Stimulated activated CD4-positive, alpha-beta T cell treated with anti-CD3 and anti-CD28 coated beads, Interleukin-15, amount 100 ng/mL, for 1 hour (primary cell): ENCODE measurements around the gene FUNDC1.
"Not testable (repeated sequence)": the region's sequence is repeated elsewhere in the genome, so short reads cannot be mapped to it uniquely, and the experiment has no call there.

Source experiments
- DNase-seq, 2 donors: peaks; one replicate each; pipeline ENCODE4 v3.0.0-alpha.2; 2020; ENCODE audit warnings: low read depth in 1 of 2, low spot score in 1 of 2

FUNDC1 gene, protein sequence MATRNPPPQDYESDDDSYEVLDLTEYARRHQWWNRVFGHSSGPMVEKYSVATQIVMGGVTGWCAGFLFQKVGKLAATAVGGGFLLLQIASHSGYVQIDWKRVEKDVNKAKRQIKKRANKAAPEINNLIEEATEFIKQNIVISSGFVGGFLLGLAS

DNA sequence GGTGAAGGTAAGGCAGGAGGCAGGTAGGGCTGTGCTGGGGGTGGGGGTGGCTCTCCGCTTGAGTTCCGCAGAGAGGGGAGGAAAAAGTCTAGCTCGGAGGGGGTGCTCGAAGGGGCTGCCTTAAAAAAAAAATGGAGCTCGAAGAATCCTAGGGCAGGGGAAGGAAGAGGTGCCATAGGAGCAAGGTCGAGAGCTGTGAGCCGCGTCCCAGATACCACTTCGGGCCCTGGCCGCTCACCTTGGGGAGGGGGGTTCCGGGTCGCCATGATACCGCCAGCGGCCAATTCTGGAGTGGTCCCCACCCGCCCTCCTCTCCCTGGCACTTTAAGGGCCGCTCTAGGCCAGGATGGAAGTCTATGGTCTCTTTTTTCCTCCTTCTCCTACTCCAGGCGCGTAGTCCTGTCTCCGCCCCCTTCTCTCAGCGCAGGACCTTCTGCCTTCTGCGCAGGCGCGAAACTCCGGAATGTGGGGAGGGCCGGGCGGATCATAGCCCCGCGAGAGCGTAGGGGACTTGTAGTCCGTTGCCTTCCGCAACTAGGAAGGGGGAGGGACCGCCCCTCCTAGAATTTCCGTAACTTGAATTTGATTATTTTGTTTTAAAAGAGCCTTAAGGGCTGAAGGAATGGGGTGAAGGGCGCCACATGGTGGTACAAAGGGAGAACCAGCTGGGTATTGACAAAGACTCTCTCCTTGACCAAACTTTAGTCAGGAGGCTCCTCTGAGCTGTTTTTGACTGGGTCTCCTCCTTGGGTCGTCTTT lies at the start of gene FUNDC1:
Gene FUNDC1 (minus strand): TSS at position 293 of the 759 bp plus-strand sequence. CDS start 27 bp downstream, at position 266.
- peak; percentile 72 to 80 for DNase-seq

DNA sequence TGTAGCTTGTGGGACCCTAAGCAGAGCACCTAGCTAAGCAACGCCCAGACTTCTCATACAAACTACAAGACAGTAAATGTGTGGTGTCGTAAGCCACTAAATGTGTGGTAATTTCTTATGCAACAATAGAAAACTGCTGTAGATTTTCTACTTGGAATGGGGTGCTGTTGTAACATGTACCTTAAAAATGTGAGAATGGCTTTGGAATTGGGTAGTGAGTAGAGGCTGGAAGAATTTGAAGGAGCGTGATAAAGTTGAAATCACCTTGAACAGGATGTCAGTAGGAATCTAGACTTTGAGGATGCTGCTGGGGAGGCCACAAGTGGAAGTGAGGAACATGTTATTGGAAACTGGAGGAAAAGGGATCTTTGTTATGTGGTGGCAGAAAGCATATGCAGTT lies 43.2 kb upstream of the FUNDC1 start:
- no peak for DNase-seq

DNA sequence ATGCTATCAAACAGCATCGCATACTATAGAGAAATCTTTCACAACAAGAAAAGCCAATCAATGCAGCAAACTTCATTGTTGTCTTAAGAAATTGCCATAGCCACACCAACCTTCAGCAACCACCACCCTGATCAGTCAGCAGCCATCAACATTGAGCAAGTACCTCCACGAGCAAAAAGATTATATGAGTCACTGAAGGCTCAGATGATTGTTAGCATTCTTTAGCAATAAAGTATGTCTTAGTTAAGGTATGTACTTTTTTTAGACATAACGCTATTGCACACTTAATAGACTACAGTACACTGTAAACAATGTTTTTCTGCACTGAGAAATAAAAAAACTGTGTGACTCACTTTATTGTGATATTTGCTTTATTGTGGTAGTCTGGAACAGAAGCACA lies 37.8 kb upstream of the FUNDC1 start:
- DNase-seq: no peak

DNA sequence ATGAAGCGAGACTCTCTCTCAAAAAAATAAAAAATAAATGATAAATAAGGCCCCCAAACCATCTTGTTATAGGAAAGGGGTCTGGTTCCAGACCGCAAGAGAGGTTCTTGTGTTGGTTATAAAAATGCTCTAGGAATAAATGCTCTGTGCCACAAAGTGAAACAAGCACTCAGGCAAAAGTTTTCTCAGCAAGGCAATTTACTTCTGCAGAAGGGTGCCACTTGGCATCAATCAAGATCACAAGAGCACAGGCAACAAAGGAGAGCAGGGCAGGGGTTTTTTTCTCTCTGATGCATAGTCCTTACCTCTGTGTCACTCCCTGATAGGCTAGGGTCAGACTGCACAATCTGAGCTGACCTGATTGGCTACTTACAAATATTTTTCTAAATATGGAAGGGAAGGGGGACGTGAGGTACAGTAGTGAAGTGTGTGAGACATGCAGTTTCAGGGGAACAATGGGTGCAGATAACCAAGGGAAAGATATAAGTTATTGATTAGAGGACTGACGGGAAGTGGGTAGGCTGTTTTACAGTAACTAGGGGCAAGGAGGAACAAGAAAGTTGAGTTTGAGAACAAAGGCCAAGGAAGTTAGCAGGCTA lies 29.8 kb upstream of the FUNDC1 start:
- no peak for DNase-seq

DNA sequence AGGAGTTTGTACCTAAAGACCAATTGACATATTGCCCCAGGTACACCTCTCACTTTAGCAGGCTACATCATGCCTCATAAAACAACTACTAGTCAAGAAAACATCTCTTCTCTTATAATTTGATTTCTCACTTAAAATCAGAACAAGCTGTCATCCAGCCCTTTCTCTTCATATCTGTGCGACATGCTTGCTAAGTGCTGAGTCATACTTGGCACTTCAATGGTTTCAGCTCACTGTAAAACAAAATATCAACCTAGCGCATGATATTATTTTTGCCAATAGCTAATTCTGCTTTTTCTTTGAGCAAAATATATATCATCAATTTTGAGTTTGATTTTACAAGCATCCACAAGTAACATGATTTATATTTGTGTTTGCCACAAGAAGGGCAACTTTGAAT lies 27.9 kb upstream of the FUNDC1 start:
- DNase-seq: no peak

DNA sequence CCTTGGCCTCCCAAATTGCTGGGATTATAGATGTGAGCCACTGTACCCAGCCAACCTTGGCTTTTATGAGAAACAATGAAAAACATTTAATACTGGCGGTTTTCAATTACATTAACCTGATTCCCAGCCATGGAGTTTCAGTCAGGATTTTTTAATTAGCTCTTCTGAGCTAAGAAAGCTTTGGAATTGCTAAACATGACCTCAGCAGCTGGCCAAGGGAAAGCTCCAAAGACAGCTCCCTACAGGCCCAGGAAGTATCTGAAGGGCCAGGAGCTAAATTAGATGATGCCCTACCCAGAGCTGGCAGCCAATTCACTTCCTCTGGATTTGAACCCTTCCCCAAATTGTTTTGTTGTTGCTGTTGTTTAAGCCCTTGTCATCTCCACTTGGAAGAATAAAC lies 26.5 kb upstream of the FUNDC1 start:
- DNase-seq: no peak

DNA sequence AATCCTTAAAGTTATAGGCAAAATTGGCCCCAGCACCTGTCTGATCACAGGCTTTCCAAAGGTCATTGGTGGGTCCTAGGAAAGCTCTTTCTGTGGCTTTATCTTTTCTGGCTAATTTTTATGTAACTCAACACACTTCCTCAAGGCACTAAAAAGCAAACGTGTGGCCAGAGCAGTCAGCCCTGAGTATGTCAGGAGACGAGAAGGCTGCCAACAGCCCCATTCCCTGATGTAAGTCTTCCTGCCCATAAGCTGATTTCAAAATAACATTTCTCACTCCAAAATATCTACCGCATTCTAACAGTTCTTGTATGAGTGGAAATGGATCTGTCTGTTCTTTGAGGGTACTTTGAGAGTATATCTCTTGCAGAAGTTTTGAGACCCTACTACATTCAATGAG lies 25.5 kb upstream of the FUNDC1 start:
- DNase-seq: no peak

DNA sequence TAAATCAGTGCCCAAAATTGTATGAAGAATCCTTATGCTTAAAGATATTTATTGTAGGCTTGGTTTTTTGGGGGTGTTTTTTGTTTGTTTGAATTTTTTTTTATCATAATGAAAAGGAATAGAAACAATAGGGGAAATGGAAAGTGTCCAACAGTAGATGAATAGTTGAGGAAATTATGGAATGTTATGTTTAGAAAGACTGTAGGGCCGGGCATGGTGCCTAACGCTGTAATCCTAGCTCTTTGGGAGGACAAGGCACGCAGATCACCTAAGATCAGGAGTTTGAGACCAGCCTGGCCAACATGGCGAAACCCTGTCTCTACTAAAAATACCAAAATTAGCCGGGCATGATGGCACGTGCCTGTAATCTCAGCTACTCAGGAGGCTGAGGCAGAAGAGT lies 19.2 kb upstream of the FUNDC1 start:
- not testable (repeated sequence) for DNase-seq

DNA sequence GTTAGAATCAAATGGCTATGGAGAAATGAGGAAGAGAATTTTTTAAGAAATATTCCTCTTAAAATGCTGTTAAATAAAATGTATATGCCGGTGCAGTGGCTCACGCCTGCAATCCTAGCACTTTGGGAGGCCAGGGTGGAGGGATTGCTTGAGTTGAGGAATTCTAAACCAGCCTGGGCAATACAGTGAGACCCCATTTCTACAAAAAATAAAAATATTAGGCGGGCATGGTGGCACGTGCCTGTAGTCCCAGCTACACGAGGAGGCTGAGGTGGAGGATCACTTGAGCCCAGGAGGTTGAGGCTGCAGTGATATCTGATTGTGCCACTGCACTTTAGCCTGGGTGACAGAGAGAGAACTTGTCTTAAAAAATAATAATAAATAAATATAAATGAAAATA lies 7.9 kb upstream of the FUNDC1 start:
- no peak for DNase-seq

DNA sequence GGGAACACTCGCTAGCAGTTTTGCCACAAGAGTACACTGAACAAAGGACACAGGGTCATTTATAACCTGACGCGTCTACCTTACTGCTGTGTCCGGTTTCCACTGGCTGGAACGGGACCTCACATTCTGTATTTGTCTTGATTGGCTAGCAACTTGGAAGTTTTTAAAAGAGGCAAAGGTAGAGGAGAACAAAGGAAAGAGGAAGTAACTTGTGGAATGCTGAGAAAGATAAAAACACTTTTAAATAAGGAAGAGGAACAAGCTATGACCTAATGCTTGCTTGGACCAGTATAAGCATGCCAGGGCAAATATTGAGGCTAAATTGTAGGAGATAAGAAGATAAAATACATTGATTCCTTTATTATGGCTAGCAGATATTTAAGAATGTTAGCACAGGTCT lies 2.8 kb upstream of the FUNDC1 start:
- DNase-seq: not testable (repeated sequence)

DNA sequence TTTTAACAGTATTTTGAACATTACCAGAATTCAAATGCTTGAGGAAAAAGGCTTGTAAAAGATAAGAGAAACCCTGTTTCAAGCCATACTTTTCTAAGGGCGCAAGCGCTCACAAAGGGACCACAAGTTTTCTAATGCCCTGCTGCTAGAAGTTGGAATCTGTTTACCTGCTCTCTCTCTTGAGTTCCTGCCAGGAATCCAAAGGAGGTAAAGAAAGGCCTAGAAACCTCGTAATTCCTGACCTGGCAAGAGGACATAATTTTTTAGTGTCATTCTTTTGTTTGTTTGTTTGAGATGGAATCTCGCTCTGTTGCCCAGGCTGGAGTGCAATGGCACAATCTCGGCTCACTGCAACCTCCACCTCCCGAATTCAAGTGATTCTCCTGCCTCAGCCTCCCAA lies 1.4 kb upstream of the FUNDC1 start:
- no peak for DNase-seq

DNA sequence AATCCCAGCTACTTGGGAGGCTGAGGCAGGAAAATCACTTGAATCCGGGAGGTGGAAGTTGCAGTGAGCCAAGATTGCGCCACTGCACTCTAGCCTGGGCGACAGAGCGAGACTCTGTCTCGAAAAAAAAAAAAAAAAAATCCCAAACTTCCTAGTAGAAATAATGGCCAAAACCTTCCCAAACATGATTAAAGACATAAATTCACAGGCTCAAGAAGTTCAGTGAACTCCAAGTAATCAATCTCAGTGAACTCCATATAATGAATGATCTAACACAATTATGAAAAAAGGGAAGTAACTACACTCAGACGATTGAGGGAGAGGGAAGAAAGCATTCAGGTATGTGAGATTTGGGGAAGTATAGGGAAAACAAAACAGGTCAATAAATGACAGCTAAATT lies 6.5 kb downstream of the FUNDC1 start:
- no peak for DNase-seq

DNA sequence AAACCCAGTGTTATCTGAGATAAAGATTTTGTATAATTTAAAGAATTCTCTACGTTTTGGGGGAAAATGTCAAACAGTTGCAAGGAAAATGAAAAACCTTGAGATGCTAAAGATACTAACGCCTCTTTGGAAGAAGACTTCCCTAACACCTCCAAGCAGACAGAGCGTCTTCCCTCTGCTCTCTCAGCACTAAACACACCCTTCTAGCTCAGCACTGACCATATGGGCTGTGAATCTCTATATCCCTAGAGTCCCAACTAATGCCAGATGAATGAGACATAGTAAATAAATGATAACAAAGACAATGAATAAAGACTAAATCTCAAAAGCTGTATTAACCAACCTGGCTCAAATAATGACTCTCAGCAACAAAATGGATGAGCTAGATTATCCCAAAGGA lies 13.3 kb downstream of the FUNDC1 start:
- no peak for DNase-seq

DNA sequence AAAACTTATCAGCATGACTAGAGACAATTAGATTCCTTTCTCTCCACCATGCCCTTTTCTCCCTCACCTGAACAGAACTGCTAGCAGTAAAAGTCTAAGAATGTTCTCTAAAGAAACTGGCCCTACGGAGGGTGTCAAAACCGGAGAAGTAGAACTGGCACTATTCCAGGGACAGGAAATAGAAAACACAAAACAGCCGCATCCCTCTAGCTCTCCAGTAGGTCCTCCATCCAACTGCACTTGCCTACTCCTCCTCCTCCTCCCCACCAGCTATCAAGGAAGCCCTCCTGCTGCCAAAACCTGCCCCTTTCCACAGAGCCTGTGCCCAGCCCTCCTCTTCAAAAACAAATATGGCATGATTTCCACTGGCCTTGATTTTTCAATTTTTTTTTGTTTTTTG lies 28.4 kb downstream of the FUNDC1 start:
- no peak for DNase-seq

DNA sequence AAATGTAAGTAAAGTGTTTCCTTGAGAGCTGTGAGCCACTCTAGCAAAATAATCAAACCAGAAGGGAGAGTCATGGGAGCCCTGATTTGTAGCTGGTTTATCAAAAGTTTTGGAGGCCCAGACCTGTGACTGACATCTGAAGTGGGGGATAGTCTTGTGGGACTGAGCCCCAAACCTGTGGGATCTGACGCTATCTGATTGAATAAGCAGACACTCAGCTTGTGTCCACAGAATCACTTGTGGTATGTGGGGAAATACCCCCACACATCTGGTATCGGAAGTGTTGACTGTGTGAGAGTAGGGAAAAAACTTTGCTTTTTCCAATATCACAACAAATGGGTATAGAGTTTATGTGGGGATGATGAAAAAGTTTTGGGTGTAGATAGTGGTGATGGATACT lies 35.4 kb downstream of the FUNDC1 start:
- no peak for DNase-seq

DNA sequence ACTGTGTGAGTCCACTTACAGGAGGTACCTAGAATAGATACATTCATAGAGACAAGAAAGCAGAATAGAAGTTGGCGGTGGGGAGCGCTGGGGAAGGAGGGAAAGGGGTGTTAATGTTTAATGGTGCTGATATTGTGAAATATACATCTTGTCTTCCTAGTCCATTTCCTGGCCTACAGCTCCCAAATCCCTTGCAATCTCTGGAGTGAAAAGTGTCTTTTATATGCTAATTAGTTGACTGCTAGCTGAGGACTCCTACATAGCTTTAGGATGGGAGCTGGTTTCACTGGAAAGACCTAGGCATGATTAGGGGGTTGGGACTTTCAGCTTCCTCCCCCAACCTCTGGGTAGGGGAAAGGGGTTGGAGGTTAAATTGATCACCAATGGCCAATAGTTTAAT lies 36.0 kb downstream of the FUNDC1 start:
- DNase-seq: no peak

DNA sequence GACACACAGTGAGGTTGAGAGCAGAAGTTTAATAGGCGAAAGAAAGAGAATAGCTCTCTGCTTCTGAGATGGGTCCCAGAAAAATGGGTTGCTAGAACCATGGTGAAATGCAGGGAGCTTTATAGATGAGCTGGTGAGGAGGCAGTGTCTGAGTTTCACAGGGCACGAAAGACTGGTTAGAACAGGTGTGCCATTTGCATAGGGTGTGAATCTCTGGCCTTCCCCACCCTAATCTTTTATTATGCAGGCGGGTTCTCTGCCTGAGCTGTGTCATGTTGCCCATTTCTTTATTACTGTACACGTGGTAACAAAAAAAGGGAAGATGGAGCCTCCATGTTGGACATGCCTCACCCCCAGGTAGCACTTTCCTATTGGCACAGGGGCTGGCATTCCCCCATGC lies 39.1 kb downstream of the FUNDC1 start:
- DNase-seq: no peak

DNA sequence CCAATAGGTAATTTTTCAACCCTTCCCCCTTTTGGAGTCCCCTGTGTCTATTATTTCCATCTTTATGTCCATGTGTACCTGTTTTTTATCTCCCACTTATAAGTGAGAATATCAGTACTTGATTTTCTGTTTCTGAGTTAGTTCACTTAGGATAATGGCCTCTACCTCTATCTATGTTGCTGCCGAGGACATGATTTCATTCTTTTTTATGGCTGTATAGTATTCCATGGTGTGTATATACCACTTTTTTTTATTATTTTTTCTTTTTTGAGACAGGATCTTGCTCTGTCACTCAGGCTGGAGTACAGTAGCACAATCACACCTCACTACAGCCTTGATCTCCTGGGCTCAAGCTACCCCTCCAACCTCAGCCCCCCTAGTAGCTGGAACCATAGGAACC lies 47.6 kb downstream of the FUNDC1 start:
- no peak for DNase-seq

DNA sequence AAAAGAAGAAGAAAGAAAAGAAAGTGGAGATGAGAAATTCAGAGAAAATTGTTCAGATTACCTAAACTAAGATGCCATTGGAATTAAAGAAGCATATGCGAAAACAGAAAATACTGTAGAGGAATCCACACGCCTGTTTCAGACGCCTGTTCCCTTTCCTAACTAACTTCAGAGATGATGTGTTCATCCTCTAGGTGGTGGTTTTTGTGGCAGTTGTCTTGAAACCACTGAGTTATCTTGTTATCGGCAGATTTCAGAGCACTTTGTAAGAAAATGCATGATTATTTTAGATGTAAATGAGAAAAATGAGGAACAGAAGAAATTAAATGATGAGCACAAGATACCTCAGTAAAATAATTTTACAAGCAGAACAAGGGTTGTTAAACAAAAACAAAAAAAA lies 48.3 kb downstream of the FUNDC1 start:
- no peak for DNase-seq

DNA sequence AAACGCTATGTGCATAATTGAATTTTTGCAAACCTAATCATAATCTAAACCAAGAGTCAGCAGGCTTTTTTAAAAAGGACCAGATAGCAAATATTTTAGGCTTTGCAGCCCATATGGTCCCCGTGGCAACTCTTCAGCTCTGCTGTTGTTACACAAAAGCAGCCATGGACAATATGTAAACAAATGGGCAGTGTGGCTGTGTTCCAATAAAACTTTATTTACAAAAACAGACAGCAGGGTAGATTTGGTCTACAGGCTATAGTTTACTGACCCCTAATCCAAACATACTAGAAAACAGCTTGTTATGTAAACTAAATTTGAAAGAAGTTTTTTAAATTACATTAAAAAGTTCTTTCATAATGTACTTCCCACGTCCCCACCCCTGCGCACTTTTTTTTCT lies 53.1 kb downstream of the FUNDC1 start:
- no peak for DNase-seq

DNA sequence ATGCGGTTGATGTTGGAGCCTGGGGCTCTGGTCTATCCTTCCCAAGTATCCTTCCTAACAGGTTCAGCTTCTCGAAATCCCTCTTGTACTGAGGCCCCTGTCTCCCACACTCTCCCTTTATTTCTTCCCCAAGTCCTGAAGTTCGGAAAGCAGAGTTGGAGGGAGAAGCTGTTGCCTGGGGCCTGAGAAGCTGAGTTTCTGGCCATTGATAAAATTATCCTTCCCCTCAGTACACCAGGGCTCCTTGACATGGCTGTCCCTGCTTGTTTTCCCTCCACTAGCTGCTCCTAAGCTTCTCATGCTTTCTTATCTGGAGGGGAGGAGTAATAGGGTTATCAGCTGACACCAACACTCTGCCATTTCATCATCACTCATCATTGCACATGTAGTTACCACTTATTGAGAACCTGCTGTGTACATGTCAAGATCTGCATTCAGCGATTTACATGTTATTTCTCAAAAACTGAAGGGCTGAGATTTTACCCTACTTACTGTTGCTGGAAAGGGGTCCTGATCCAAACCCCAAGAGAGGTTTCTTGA lies 58.0 kb downstream of the FUNDC1 start:
- no peak for DNase-seq

DNA sequence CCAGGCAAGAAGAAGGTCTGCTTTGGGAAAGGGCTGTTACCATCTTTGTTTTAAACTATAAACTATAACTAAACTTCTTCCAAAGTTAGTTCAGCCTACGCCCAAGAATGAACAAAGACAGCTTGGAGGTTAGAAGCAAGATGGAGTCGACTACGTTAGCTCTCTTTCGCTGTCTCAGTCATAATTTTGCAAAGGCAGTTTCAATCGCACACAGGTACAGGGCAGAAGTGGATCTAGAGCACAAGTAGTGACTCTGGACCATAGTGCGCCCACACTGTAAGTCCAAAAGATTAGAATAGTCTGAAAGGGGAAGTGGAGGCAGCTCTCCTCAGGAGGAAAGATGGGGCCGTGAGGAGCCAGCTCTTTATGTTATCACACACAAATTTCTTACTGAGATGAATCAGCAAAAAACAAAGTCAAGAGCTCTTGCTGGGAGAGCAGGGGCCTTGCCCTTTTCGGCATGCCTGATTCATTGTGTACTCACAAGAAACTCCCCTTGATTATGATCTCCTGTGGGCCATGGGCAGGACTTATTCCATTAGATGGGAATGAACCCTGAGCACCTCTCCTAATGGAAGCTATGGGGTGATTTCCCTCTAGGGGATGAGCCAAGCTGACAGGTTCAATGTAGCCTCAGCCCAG lies 58.6 kb downstream of the FUNDC1 start:
- DNase-seq: no peak
